Cortex of kidney (tissue), 1 donor: ENCODE measurements around the gene SLC35F6.
"Not testable (repeated sequence)": the region's sequence is repeated elsewhere in the genome, so short reads cannot be mapped to it uniquely, and the experiment has no call there.

Experiments used
- DNase-seq: peaks from one replicate; lab custom pipeline; 2025; lab: John Stamatoyannopoulos, UW

SLC35F6 gene

DNA sequence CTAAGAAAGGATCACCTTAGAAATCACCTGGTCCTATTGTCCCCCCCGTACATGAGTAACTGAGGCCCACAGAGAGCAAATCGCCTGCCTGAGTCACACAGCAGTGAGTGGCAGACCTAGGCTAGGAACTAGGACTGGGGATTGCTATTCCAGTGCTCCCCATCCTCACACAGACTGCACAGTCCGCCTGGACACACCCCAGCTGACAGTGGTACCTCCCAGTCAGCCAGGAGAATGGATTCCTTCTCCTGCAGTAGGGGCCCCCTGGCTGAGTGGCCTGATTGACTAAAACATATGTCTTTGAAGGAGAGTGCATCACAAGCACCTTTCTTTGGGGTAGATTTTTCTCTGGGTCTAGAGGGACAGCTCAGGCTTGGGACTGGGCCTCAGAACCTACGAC lies 32.4 kb upstream of the SLC35F6 start:
- no peak for DNase-seq

DNA sequence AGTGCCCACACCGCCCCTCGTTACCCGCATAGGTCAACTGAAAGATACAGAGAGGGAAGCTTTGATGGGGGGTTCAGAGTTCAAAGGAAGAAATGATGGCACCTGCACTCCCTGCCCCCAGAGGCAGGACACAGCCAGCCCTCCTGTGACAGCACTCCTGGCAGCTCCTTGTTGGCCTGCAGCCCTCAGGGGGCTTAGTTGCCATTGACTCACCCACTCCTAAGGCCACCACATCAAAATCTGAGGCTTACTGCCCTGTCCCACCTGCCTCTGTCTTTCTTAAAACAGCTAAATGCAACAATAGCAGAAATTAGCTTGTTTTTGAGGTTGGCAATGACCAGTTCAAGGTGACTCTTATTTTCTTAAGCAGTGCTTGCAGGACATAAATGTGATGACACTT lies 31.6 kb upstream of the SLC35F6 start:
- DNase-seq: no peak

DNA sequence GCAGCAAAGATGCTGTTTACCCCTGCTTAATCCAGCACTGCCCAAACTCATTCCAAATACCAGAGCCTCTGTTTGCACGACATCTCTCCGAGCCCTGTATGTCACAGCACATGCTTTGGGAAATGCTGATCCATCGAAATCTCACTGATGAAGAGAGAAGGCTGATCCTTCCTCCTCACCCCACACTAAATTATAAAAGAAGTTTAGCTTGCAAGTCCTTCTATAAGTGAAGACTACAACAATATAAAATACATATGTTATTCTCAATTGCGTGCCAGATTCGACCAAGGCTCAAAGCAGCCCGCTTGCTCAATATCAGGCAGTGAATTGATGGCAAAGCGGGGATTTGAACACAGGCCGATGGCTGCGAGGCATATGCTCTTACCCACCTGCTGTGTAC lies 30.7 kb upstream of the SLC35F6 start:
- no peak for DNase-seq

DNA sequence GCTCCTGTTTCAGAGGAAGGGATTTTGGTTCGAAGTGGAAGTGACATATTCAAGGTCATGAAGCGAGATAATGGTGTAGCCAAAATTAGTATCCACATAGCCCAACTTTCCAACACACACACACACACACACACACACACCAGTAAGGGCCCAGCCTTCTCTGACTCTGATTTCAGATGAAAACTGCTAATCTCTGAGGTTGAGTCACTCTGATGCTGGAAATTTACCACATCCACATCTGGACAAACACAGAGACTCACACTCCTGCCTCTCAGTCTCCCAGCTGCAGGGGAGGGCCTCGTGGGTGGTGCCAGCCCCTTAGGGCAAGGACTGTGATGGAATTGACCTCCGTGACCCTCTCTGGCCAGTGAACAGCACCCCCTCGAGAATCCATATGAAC lies 29.0 kb upstream of the SLC35F6 start:
- no peak for DNase-seq

DNA sequence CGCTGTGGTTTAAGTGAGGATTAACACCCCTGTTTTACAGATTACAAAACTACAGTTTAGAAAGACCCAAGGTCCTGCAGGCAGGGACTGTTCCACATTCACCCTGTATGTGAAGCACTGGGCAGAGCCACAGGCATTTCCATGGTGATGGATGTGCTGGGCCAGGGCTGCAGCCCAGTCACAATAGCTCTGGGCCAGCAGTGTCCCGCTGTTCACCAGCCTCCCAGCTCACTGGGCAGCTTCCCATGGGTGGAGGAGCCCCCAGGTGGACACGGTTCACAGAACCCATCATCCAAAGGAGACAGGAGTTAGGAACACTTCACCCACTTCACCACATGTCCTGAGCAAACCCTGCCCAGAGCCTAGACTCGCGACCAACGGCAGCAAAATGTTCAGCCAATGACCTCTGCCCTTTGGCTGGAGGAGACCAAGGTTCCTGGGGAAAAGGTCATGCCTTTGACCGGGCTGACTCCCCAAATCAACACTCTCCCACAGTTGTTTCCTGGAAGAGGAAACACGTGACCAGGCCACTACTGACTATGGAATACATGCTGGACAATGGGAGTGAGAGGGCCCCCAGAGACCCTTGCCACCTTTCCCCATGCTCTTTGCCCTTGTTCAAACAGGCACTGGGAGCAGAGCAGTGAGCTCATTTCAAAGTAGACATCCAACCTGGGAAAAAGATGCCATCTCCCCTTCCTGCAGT lies 28.0 kb upstream of the SLC35F6 start:
- no peak for DNase-seq

DNA sequence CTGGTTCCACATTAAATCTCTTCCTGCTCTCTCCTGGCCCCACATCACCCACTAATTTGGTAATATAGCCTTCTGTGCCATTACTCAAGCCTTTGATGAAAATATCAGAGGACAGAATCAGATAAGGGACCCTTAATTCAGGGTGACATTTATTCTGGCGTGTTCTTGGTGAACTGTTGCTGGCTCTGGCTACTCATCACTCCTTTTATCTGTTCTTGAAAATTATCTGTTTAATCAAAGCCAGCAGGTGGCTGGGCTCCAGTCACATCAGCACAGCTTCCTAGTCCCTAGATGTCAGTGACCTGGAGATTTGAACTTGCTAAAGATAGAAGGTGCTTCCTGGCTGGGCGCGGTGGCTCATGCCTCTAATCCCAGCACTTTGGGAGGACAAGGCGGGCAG lies 26.9 kb upstream of the SLC35F6 start:
- DNase-seq: no peak

DNA sequence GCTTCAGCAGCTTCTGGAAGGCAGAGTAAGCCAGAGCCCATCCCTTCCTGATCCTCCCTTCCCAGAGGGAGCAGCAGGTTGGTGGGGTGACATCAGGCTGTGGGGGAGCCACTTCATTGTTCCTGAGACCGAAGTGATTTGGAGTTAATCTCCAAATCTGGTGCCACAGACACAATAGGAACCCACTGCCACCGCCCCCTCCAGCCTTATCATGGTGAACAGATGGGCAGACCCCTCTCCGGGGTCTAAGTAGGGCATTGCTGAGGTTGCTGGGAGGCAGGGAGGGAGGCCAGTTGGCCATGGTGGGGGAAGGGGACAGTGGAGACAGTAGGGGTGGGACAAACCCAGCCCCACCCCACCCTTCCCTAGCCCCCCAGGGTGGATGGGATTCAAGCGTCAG lies 25.6 kb upstream of the SLC35F6 start:
- DNase-seq: no peak

DNA sequence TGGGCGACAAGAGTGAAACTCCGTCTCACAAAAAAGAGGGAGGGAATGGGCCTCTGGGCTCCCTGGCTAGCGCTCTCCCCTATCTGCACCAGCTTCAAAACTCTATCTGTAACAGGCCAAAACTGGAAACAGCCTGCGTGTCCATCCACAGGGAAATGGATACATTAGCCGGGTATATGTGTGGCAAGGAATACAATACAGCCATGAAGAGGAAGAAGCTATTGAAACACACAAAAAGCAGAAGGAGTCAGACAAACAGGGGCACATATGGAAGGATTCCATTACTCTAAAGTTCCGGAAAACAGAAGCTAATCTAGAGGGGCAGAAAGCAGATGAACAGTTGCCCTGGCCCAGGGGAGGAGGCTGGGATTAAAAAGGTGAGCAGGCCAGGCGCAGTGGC lies 24.6 kb upstream of the SLC35F6 start:
- no peak for DNase-seq

DNA sequence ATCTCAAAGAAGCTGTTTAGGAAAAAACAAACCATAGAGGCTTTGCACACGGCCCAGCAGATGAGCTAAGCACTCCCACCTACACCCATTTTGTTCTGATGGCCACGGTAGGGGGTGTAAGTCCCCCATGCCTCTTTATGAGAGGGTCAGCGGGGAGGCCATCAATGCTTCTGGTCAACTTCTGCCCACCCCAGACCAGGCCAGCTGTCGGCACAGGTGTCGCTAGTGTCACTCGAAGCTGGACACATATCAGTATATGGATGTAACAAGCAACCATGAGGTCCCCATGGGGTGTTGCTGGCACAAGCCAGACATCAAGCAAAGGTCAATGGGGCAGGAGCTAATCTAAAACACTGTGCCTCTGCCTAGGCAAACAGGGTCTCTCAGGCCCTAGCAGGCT lies 23.7 kb upstream of the SLC35F6 start:
- no peak for DNase-seq

DNA sequence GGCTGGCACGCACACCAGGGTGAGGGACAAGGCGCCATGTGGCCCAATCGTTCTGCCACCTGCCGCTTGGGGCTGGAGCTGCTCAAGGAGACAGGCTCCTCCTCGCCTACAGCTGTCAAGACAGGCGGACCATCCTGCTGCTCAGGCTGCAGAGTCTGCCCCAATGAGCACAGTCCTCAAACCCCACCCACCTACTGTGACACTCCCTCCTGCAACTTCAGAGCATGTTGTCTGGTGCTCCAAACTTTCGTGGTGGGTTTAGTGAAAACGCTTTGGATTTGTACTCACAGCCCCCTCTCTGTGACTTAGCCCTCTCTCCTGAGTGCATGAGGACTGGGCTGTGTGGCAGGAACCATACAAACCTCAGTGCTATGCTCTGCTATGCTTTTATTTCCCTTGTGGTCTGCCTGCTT lies 23.2 kb upstream of the SLC35F6 start:
- no peak for DNase-seq

DNA sequence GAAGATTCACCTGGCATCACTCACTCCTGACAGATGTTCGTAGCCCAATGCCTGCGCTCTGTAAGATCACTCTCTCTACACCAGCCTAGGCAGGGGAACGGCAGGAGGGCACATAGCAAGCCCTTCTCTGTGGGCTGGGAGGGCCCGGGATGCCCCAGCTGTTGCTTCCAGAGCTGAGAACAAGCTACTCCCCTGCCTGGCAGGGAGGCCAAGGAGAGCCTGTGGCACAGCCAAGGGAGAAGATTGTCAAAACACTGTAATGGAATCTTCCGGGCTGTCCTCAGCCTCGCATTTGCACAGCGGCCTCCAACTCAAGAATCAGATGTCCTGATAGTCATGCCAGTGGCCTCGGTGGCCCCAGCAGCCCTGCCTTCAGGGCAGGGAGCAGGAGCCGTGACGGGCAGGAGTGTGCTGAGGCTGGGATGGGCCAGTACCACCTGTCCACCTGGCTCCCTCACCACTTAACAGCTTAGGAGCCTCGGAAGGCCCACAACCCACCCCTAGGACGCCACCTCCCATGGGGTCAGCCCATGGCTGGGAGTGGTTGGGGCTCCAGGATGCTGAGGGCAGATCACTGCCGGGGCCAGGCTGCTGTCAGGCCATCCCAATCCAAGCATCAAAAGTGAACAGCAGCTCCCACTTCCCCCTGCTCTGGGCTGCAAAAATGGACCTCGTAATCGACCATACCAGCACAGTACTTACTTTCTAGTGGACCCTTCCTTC lies 21.9 kb upstream of the SLC35F6 start:
- no peak for DNase-seq

DNA sequence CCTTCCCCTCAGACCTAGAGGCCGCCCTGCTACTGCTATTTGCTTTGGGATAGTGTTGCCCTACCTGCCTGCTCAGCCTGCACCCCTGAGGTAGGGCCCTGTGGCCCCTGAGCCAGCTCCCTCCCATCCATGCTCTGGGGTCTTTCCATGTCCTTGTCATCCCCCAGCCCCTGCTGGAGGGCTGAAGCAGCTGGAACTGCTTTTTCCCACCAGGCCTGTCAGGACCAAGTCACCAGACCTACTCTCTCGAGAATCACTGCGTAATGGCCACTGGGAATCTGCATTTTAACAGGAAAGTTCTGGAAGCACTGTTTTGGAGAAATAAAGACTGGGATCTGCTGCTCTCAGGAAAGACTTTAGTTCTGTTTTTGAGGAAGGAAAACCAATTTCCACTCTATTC lies 20.2 kb upstream of the SLC35F6 start:
- no peak for DNase-seq

DNA sequence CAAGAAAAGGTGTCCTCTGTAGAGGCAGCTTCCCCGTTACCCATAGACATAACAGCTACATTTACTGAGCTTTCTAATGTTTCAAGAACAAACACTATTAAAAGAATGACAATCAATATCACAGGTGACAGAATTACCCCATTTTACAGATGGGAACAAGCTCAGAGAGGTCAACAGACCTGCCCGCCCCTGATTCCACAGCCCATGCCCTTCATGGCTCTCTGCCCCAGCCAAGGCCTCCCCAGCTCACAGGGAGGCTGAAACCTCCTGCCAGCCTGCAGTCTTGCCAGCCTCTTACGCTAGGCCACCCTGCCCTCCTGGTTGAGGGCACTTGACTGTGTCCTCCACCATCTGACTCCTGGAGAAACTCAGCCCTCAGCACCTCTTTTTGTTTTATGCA lies 19.1 kb upstream of the SLC35F6 start:
- no peak for DNase-seq

DNA sequence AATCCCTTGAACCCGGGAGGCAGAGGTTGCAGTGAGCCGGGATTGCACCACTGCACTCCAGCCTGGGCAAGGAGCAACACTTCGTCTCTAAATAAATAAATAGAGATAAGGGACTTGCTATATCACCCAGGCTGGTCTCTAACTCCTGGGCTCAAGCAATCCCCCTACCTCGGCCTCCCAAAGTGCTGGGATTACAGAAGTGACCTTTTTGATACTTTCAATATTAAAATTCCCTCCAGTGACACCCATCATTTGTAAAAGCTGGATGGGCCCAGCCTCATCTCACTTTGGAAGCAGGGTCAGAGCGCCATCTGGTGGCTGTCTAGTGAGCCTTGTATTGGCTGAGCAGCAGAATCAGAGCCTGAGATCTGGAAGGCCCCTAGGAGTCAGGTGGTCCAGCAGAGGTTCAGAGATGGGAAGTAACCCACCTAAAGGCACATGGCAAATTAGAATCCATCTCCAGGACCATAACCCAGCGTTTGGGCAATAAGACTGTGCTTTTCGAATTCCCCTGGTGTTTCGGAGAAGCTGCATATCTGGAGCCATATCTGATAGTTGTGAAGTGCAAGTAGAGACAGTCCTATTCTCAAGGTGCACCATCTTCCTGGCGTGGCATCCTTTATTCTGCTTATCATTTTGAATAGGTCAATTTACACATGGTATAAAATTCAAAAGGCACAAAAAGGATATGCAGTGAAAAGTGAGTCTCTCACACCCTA lies 18.3 kb upstream of the SLC35F6 start:
- no peak for DNase-seq

DNA sequence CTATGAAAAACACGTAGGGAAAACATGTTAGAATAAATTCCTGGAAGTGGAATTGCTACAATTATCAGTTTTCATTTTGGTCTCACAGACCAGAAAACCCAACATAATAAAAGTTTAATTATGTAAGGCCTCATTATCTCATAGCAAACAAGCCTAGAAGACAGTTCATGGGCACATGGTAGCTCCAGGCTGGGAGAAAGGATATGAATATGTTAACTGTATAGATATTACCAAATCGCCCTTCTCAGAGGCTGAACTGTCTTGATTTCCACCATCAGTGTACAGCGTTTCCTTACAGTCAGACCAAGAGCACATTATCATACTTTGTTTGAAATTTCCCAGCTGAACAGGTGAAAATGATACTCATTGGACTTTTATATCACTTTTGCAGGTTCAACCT lies 17.1 kb upstream of the SLC35F6 start:
- no peak for DNase-seq

DNA sequence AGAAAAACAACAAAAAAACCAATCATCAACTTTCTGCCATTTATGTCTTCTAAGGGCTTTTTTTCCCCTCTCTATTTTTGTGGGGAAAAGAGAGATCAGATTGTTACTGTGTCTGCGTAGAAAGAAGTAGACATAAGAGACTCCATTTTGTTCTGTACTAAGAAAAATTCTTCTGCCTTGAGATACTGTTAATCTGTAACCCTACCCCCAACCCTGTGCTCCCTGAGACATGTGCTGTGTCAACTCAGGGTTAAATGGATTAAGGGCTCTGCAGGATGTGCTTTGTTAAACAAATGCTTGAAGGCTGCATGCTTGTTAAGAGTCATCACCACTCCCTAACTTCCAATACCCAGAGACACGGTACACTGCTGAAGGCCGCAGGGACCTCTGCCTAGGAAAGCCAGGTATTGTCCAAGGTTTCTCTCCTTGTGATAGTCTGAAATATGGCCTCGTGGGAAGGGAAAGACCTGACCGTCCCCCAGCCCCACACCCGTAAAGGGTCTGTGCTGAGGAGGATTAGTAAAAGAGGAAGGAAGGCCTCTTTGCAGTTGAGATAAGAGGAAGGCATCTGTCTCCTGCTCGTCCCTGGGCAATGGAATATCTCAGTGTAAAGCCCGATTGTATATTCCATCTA lies 14.2 kb upstream of the SLC35F6 start:
- DNase-seq: not testable (repeated sequence)

DNA sequence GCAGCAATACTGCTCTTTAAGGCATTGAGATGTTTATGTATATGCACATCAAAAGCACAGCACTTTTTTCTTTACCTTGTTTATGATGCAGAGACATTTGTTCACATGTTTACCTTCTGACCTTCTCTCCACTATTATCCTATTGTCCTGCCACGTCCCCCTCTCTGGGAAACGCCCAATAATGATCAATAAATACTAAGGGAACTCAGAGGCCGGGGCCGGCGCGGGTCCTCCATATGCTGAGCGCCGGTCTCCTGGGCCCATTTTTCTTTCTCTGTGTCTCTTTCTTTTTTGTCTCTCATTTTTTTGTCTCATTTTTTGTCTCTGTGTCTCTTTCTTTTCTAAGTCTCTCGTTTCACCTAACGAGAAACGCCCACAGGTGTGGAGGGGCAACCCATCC lies 13.6 kb upstream of the SLC35F6 start:
- DNase-seq: not testable (repeated sequence)

DNA sequence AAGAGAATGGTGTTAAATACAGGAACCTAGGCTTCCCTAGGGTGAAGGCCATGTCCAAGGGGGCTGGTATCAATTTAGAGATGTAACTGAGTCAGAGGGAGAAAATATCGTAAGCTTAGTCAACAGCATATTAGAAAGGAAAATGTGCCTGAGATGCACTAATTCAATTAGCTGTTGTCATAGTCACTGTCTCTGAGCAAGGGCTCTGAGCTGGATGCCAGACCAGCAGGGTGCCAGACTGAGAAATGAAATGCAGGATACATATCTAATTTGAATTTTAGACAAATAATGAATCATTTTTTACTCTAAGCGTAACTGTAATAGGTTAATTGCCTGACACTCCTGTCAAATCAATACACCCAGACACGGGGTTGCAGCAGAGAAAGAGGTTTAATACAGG lies 11.4 kb upstream of the SLC35F6 start:
- no peak for DNase-seq

DNA sequence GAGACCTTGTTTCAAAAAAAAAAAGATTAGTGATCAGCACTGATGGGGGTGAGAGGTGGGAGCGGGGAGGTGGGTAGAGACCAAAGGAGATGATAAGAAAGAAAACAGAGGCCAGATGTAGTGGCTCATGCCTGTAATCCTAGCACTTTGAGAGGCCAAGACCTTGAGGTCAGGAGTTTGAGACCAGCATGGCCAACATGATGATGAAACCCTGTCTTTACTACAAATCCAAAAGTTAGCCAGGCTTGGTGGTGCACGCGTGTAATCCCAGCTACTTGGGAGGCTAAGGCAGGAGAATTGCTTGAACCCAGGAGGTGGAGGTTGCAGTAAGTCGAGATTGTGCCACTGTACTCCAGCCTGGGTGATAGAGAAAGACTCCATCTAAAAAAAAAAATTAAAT lies 9.5 kb upstream of the SLC35F6 start:
- no peak for DNase-seq

DNA sequence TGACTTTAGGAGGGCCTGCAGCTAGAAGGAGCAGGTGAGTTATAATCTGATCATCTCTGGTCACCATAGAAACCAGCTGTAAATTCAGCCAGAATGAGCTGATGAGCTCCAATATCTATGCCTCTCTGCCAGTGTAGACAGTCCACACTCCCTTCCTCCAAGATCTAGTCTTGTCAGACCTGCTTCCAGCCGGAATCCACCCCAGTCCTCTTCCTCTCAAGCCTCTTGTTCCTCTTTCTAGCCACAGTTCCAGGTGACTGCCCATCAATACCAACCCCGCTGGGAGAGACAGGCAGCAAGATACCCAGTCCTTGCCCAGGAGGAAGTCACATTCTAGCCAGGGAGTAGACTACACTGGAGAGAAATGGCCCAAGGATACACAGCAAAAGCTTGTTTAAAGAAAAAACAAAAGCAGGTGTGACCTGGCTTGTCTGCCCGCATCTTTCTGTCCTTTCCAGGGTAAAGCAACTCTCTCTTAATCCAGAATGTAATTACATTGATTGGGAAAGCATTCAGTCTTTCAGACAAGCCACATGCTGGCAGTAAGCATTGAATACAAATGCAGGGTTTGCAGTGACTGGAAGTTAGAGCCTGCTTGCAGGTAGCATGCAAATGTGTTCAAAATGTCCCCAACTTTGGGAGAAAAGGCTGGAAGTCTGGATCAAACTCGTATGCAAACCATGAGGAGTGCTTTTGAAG lies 9.0 kb upstream of the SLC35F6 start:
- no peak for DNase-seq

DNA sequence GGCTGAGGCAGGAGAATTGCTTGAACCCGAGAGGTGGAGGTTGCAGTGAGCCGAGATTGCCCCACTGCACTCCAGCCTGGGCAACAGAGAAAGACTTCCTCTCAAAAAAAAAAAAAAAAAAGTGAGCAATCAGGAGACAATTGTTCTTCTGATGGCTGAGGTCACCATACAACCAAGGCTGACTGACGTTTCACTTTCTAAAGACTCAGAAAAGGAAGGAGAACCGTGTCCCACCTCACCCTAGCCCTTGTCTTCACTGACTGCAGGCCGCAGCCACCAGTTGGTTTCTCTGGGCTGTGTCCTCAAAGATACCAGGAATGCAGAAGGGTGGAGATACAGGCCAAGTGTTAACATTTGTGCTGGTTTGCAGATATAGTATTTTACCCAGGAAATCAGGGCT lies 7.7 kb upstream of the SLC35F6 start:
- DNase-seq: no peak
